CD4-positive, alpha-beta T cell (primary cell): Measurements from ENCODE around the gene ZFAND6. TPM values are rescaled to one million over a fixed set of nuclear protein-coding genes. Genes with fewer than 3 reads are reported as not detected.

Experiments
- ATAC-seq: fragments of 200-7000 bp; cut with Tn5 transposase; one replicate; pipeline ENCODE4 v1.10.0; 2022; ENCODE audit warnings: mild to moderate bottlenecking; ENCODE audit not compliant: poor library complexity
- CTCF ChIA-PET: fragments of 350-600 bp; sonication (Branson Sonifier 250); formaldehyde crosslinking; loops from one replicate; lab custom pipeline; 2021; ENCODE audit warnings: antibody characterized with exemption, inconsistent platforms; lab: Charles Lee
- POLR2A ChIA-PET: fragments of 350-600 bp; sonication (Branson Sonifier 250); formaldehyde crosslinking; loops from one replicate; lab custom pipeline; 2021; ENCODE audit warnings: antibody characterized with exemption, inconsistent platforms; lab: Charles Lee
- DNase-seq, 14 experiments: peaks; one replicate each; pipeline ENCODE4 v3.0.0-alpha.2; 2013 to 2020; ENCODE audit warnings: mixed read lengths in 2 of 14
- H3K27ac ChIP-seq, 2 donors: one replicate each; pipeline versions ENCODE4 v1.5.1 to v1.7.0; 2013; ENCODE audit warnings: low read length in 2 of 2, low read depth in 1 of 2, mild to moderate bottlenecking in 1 of 2
- H3K27me3 ChIP-seq, 2 experiments: 1 replicate in 1 of 2; 2 replicates in 1 of 2; pipeline versions ENCODE4 v1.6.1 to v1.7.0; 2013; ENCODE audit warnings: low read length in 2 of 2, control low read depth in 1 of 2, mild to moderate bottlenecking in 1 of 2, moderate library complexity in 1 of 2; ENCODE audit not compliant: insufficient read depth in 2 of 2, control insufficient read depth in 1 of 2
- H3K36me3 ChIP-seq: one replicate; pipeline ENCODE4 v1.6.1; 2013; ENCODE audit warnings: low read length, control low read depth; ENCODE audit not compliant: insufficient read depth
- H3K4me1 ChIP-seq: one replicate; pipeline ENCODE4 v1.6.1; 2013; ENCODE audit warnings: low read length, control low read depth; ENCODE audit not compliant: insufficient read depth
- H3K4me3 ChIP-seq: one replicate; pipeline ENCODE4 v1.5.1; 2013; ENCODE audit warnings: mild to moderate bottlenecking, low read length, moderate library complexity
- H3K9me3 ChIP-seq, 2 experiments: 1 replicate in 1 of 2; 2 replicates in 1 of 2; pipeline versions ENCODE4 v1.6.1 to v1.7.0; 2013; ENCODE audit warnings: low read length in 2 of 2, mild to moderate bottlenecking in 2 of 2, control low read depth in 1 of 2, moderate library complexity in 1 of 2; ENCODE audit not compliant: control insufficient read depth in 1 of 2, insufficient read depth in 1 of 2
- H3K27ac Mint-ChIP-seq: one replicate; pipeline ENCODE4 v1.8.0; 2020; ENCODE audit warnings: mixed read lengths
- H3K27me3 Mint-ChIP-seq: one replicate; pipeline ENCODE4 v1.8.0; 2021; ENCODE audit warnings: mixed read lengths
- H3K36me3 Mint-ChIP-seq: one replicate; pipeline ENCODE4 v1.8.0; 2021; ENCODE audit warnings: low read depth, mixed read lengths
- H3K4me1 Mint-ChIP-seq: one replicate; pipeline ENCODE4 v1.8.0; 2021; ENCODE audit warnings: low read depth, mixed read lengths
- H3K4me3 Mint-ChIP-seq: one replicate; pipeline ENCODE4 v1.8.0; 2020; ENCODE audit warnings: mild to moderate bottlenecking, mixed read lengths
- H3K9me3 Mint-ChIP-seq: one replicate; pipeline ENCODE4 v1.8.0; 2020; ENCODE audit warnings: mixed read lengths
- intact Hi-C, 2 experiments: fragments of 100-400 bp; cut with DNase I in 1 of 2; cut with micrococcal nuclease in 1 of 2; formaldehyde crosslinking; loops; one replicate each; pipeline versions ENCODE4 v1.15.1 to v1.9.0; 2023 to 2025; cut with DNase I, micrococcal nuclease
- total RNA-seq, 174 experiments: library from RNA in 2 of 174; stranded (reverse) in 2 of 174; gene quantifications; one replicate each; pipeline ENCODE4 v1.2.3 and lab custom pipeline; 2021 to 2026
- TF ChIP-seq, protein P1 (sequence below): fragments of 200-600 bp; IDR thresholded peaks from one replicate; pipeline ENCODE4 v1.8.0; 2022; ENCODE audit warnings: antibody characterized with exemption, mild to moderate bottlenecking

The ZFAND6 gene
- total RNA-seq, 2 experiments from 2014 or later: 65.5 to 69.2 TPM

- Mint-ChIP-seq H3K27me3 (no peaks in the 10 kb centered on the region), H3K36me3 (peaks cover 42% of the 10 kb centered on the region), H3K4me3 (no peak overlapping the region), H3K27ac (no peak overlapping the region), H3K4me1 (peaks cover 4% of the 10 kb centered on the region), H3K9me3 (no peaks in the 10 kb centered on the region)
- POLR2A ChIA-PET: no interaction called here
- H3K36me3 ChIP-seq: peaks cover 20% of the 10 kb centered on the region
- ATAC-seq (no peak), DNase-seq (no peak)
- no peak overlapping the region for H3K4me3 ChIP-seq
- H3K9me3 ChIP-seq: no peaks in the 10 kb centered on the region
- H3K27me3 ChIP-seq: no peaks in the 10 kb centered on the region
- no peak overlapping the region for H3K27ac ChIP-seq
- intact Hi-C loops: no loop called here
- CTCF ChIA-PET: interaction anchor here (1.5 kb wide), 1 partner anchor 33 kb away, joined by 3 read pairs; no protein-coding TSS in a partner anchor
- H3K4me1 ChIP-seq: no peaks in the 10 kb centered on the region
- TF ChIP-seq, protein P1, sequence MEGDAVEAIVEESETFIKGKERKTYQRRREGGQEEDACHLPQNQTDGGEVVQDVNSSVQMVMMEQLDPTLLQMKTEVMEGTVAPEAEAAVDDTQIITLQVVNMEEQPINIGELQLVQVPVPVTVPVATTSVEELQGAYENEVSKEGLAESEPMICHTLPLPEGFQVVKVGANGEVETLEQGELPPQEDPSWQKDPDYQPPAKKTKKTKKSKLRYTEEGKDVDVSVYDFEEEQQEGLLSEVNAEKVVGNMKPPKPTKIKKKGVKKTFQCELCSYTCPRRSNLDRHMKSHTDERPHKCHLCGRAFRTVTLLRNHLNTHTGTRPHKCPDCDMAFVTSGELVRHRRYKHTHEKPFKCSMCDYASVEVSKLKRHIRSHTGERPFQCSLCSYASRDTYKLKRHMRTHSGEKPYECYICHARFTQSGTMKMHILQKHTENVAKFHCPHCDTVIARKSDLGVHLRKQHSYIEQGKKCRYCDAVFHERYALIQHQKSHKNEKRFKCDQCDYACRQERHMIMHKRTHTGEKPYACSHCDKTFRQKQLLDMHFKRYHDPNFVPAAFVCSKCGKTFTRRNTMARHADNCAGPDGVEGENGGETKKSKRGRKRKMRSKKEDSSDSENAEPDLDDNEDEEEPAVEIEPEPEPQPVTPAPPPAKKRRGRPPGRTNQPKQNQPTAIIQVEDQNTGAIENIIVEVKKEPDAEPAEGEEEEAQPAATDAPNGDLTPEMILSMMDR: no peak
These were observed 79.5 kb downstream of the ZFAND6 start for GRCh38 chr15:80138961-80139360.

DNA sequence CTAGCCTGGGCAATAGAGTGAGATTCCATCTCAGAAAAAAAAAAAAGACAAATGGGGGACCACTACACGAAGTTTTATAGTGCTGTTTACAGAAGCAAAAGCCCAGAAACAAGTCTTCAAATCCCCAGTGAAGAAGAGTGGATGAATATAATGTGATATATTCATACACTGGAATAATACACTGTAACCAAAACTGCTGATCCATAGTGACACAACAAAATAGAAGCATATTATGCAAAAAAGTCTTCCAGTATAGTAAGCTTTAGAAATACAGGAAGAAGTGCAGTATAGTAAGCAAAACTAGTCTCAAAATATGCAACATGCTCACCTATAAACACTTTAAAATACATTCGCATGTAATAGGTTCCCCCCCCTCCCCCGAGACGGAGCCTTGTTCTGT lies 81.4 kb downstream of the ZFAND6 start:
- H3K4me3 ChIP-seq: no peak overlapping the region
- intact Hi-C loops: no loop called here
- H3K9me3 Mint-ChIP-seq: no peaks in the 10 kb centered on the region
- DNase-seq (no peak), ATAC-seq (no peak)
- H3K4me3 Mint-ChIP-seq: no peak overlapping the region
- H3K27me3 Mint-ChIP-seq: no peaks in the 10 kb centered on the region
- no peaks in the 10 kb centered on the region for H3K9me3 ChIP-seq
- TF ChIP-seq, protein P1: no peak
- no peak overlapping the region for H3K27ac Mint-ChIP-seq
- H3K27me3 ChIP-seq: no peaks in the 10 kb centered on the region
- POLR2A ChIA-PET: interaction anchor here (0.7 kb wide), 1 partner anchor 16 kb away, joined by 3 read pairs; no protein-coding TSS in a partner anchor
- no peaks in the 10 kb centered on the region for H3K4me1 ChIP-seq
- peaks cover 23% of the 10 kb centered on the region for H3K36me3 Mint-ChIP-seq
- CTCF ChIA-PET: no interaction called here
- H3K27ac ChIP-seq: no peak overlapping the region
- H3K36me3 ChIP-seq: peaks cover 7% of the 10 kb centered on the region
- no peaks in the 10 kb centered on the region for H3K4me1 Mint-ChIP-seq

DNA sequence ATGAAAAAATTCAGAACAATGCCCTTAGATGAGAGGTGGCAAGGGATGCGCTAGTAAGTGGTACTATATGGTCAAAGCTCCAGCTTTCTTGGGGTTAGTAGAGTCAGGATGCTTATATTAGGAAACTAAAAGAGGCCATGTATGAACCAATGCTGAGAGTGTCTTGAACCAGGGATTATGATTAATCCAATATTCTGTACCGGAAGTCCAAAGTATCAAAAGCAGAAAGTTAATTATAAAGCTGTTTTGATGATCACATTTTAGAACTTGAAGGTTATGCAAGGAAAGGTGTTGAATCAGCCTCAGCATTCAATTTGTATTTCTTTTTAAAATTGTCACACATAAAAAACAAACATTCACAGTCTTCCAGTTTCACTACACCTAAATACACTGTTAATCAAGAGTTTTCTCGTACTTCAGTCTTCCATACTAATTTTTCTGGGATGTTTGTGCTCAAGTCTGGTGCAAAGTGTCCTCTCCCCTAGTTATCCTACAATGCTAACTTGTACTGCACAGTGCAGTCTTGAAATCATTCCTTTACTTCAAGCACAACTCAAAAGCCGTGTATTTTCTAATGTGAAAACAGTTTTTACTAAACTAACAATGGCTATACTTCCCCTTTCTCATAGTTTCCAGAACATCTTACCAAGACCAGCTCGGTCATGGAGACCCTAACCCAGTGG lies 82.6 kb downstream of the ZFAND6 start:
- Mint-ChIP-seq H3K4me3 (no peak overlapping the region), H3K9me3 (no peaks in the 10 kb centered on the region), H3K4me1 (no peaks in the 10 kb centered on the region), H3K36me3 (peaks cover 16% of the 10 kb centered on the region), H3K27me3 (no peaks in the 10 kb centered on the region), H3K27ac (no peak overlapping the region)
- Histone ChIP-seq H3K4me1 (no peaks in the 10 kb centered on the region), H3K36me3 (peaks cover 3% of the 10 kb centered on the region), H3K27ac (no peak overlapping the region), H3K9me3 (no peaks in the 10 kb centered on the region), H3K27me3 (no peaks in the 10 kb centered on the region), H3K4me3 (no peak overlapping the region)
- ChIA-PET POLR2A (no interaction called here), CTCF (no interaction called here)
- no peak for ATAC-seq
- DNase-seq: no peak
- intact Hi-C loops: no loop called here
- TF ChIP-seq, protein P1: no peak
